BE2C (cell line): ENCODE data around the gene CASP4.
A peak's percentile ranks its signal among the peaks of the same experiment; 100 is the strongest.

Experiments used
- DNase-seq: peaks from one replicate; pipeline ENCODE4 v3.0.0-alpha.2; 2020
- H3K27me3 ChIP-seq: fragments of 250-450 bp; sonication (Bioruptor Pico); 2 replicates; pipeline ENCODE4 v1.5.1; 2020; ENCODE audit warnings: mild to moderate bottlenecking
- H3K36me3 ChIP-seq: fragments of 250-450 bp; sonication (Bioruptor Pico); 2 replicates; pipeline ENCODE4 v1.5.1; 2020; ENCODE audit warnings: mild to moderate bottlenecking
- H3K4me1 ChIP-seq: fragments of 250-450 bp; sonication (Bioruptor Pico); 2 replicates; pipeline ENCODE4 v1.5.1; 2020
- H3K4me3 ChIP-seq: 2 replicates; pipeline ENCODE4 v1.5.1; 2011; ENCODE audit warnings: low read depth, low read length
- H3K9me3 ChIP-seq: fragments of 250-450 bp; sonication (Bioruptor Pico); 2 replicates; pipeline ENCODE4 v1.5.1; 2020
- TF ChIP-seq, protein P1 (sequence below): IDR thresholded peaks from 2 replicates; pipeline ENCODE4 v1.5.1; 2012; ENCODE audit warnings: mild to moderate bottlenecking, low read depth, low read length

Gene CASP4

DNA sequence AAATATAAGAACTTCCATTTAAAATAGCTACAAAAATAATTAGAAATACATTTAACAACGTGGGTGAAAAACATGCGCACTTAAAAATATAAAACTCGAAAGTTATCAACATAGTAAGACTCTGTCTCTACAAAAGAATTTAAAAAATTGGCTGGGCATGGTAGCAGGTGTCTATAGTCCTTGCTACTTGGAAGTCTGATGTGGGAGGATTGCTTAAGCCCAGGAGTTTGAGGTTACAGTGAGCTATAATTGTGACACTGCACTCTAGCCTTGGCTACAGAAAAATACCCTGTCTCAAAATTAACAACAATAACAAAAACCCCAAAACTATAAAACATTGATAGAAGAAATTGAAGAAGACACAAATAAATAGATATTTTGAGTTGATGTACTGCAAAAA is 56.3 kb downstream of the CASP4 start:
- no peak for DNase-seq
- H3K36me3 ChIP-seq = no peaks in the 10 kb centered on the region
- TF ChIP-seq, protein P1, sequence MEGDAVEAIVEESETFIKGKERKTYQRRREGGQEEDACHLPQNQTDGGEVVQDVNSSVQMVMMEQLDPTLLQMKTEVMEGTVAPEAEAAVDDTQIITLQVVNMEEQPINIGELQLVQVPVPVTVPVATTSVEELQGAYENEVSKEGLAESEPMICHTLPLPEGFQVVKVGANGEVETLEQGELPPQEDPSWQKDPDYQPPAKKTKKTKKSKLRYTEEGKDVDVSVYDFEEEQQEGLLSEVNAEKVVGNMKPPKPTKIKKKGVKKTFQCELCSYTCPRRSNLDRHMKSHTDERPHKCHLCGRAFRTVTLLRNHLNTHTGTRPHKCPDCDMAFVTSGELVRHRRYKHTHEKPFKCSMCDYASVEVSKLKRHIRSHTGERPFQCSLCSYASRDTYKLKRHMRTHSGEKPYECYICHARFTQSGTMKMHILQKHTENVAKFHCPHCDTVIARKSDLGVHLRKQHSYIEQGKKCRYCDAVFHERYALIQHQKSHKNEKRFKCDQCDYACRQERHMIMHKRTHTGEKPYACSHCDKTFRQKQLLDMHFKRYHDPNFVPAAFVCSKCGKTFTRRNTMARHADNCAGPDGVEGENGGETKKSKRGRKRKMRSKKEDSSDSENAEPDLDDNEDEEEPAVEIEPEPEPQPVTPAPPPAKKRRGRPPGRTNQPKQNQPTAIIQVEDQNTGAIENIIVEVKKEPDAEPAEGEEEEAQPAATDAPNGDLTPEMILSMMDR = no peak

GRCh38 chr11:104908186-104908531 is 60.2 kb downstream of the CASP4 start:
- no peaks in the 10 kb centered on the region for H3K4me1 ChIP-seq
- DNase-seq = no peak
- H3K36me3 ChIP-seq = no peaks in the 10 kb centered on the region
- no peak overlapping the region for H3K4me3 ChIP-seq
- TF ChIP-seq, protein P1 = no peak
- no peaks in the 10 kb centered on the region for H3K9me3 ChIP-seq
- H3K27me3 ChIP-seq = no peaks in the 10 kb centered on the region

More for the DNA sequence above, 56.3 kb downstream of the CASP4 start:
- Histone ChIP-seq H3K4me3 (no peak overlapping the region), H3K27me3 (no peaks in the 10 kb centered on the region), H3K9me3 (no peaks in the 10 kb centered on the region), H3K4me1 (no peaks in the 10 kb centered on the region)

GRCh38 chr11:104907521-104908185 is 60.7 kb downstream of the CASP4 start:
- Histone ChIP-seq H3K9me3 (no peaks in the 10 kb centered on the region), H3K4me3 (no peak overlapping the region), H3K36me3 (no peaks in the 10 kb centered on the region), H3K4me1 (no peaks in the 10 kb centered on the region), H3K27me3 (no peaks in the 10 kb centered on the region)
- DNase-seq = no peak
- TF ChIP-seq, protein P1 = no peak

GRCh38 chr11:104905271-104905670 is 63.1 kb downstream of the CASP4 start:
- TF ChIP-seq, protein P1 = peak; percentile 59
- H3K4me3 ChIP-seq = no peak overlapping the region
- H3K36me3 ChIP-seq = no peaks in the 10 kb centered on the region
- H3K4me1 ChIP-seq = no peaks in the 10 kb centered on the region
- no peaks in the 10 kb centered on the region for H3K27me3 ChIP-seq
- DNase-seq = peak; percentile 21
- H3K9me3 ChIP-seq = no peaks in the 10 kb centered on the region

- Histone ChIP-seq H3K9me3 (no peaks in the 10 kb centered on the region), H3K4me3 (no peak overlapping the region), H3K4me1 (no peaks in the 10 kb centered on the region), H3K27me3 (no peaks in the 10 kb centered on the region), H3K36me3 (no peaks in the 10 kb centered on the region)
- TF ChIP-seq, protein P1 = no peak
- no peak for DNase-seq
These were observed 69.1 kb downstream of the CASP4 start for GRCh38 chr11:104899226-104899625.

DNA sequence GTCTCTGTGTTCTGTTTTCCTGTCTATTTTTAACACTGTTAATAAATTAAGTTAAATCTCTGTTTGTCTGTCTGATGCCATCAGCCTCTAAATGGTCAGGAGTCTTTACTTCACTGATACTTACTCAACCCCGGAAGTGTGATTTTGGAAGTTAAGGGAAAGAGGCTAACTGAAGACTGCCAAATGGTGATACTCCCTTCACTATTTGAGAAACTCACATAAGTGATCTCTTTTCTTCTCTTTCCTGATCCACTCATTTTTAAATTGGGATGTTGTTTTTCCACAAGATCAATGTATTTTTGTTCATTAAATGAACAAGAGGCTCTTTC is 69.7 kb downstream of the CASP4 start:
- H3K27me3 ChIP-seq = no peaks in the 10 kb centered on the region
- no peaks in the 10 kb centered on the region for H3K36me3 ChIP-seq
- no peaks in the 10 kb centered on the region for H3K4me1 ChIP-seq
- TF ChIP-seq, protein P1 = no peak
- H3K9me3 ChIP-seq = no peaks in the 10 kb centered on the region
- H3K4me3 ChIP-seq = no peak overlapping the region
- DNase-seq = no peak
